ENCODE results near the gene OR51V1. TPM values are rescaled to one million over a fixed set of nuclear protein-coding genes. Genes with fewer than 3 reads are reported as not detected.

Gene OR51V1
- total RNA-seq, 2 experiments from 2014 or later: not detected

- TF ChIP-seq EZH2phosphoT487 (IDR thresholded peaks at IDR 0.05; ENCODE audit: borderline replicate concordance, low read depth, low read length) (no peak), CTCF (conservative IDR thresholded peaks at IDR 0.05; ENCODE audit: low read length) (no peak)
- Histone ChIP-seq H3K36me3 (ENCODE audit: insufficient read depth, low read length) (no peaks in the 10 kb centered on the region), H3K4me1 (ENCODE audit: insufficient read depth, low read length, poor library complexity, severe bottlenecking) (no peaks in the 10 kb centered on the region), H4K20me1 (ENCODE audit: insufficient read depth, low read length) (no peaks in the 10 kb centered on the region), H3K9me3 (ENCODE audit: low read length) (no peaks in the 10 kb centered on the region), H3K79me2 (ENCODE audit: insufficient read depth, low read depth, low read length) (no peaks in the 10 kb centered on the region), H3K9me2 (ENCODE audit: insufficient read depth, low read length) (no peaks in the 10 kb centered on the region), H3K27ac (ENCODE audit: low read depth, low read length, poor library complexity, severe bottlenecking) (no peak overlapping the region), H3K4me2 (ENCODE audit: low read length) (no peak overlapping the region), H2AFZ (ENCODE audit: low read length) (no peak overlapping the region), H3K4me3 (ENCODE audit: low read depth, low read length, poor library complexity, severe bottlenecking) (no peak overlapping the region)
- ChIA-PET CTCF (ENCODE audit: unreplicated experiment) (no interaction called here), POLR2A (no interaction called here)
- no TSS peak for BruUV-seq (replicated peaks)
- no peak for DNase-seq (ENCODE audit: low spot score)
- intact Hi-C loops (cut with micrococcal nuclease; ENCODE audit: unreplicated experiment): no loop called here
Measured at GRCh38 chr11:5239046-5239445, 38.6 kb upstream of the OR51V1 start.

DNA sequence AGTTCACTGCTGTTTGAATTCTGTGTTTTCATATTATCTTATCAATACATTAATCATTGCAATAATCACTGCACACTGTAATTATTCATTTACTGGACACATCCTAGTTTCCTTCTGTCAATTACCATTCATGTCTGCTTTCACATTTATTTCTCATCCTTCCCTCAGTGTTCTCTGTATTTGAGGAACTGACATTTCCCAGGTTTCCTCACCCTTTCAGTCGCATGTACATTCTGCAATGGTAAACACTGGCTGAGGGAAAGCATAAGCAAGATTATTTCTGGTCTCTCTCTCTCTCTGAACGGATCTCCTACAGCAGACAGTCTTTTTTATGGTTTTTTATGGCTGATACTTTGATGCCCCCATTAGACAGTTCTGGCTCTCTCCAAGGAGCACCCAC is 38.0 kb upstream of the OR51V1 start:
- Histone ChIP-seq H3K27ac (ENCODE audit: low read depth, low read length, poor library complexity, severe bottlenecking) (no peak overlapping the region), H3K36me3 (ENCODE audit: insufficient read depth, low read length) (no peaks in the 10 kb centered on the region), H3K9me2 (ENCODE audit: insufficient read depth, low read length) (no peaks in the 10 kb centered on the region), H3K4me3 (ENCODE audit: low read depth, low read length, poor library complexity, severe bottlenecking) (no peak overlapping the region), H3K9me3 (ENCODE audit: low read length) (no peaks in the 10 kb centered on the region), H2AFZ (ENCODE audit: low read length) (no peak overlapping the region), H3K79me2 (ENCODE audit: insufficient read depth, low read depth, low read length) (no peaks in the 10 kb centered on the region), H3K4me2 (ENCODE audit: low read length) (no peak overlapping the region), H4K20me1 (ENCODE audit: insufficient read depth, low read length) (no peaks in the 10 kb centered on the region), H3K4me1 (ENCODE audit: insufficient read depth, low read length, poor library complexity, severe bottlenecking) (no peaks in the 10 kb centered on the region)
- no peak for DNase-seq (ENCODE audit: low spot score)
- no TSS peak for BruUV-seq (replicated peaks)
- intact Hi-C loops (cut with micrococcal nuclease; ENCODE audit: unreplicated experiment): no loop called here
- CTCF ChIA-PET (ENCODE audit: unreplicated experiment): no interaction called here
- POLR2A ChIA-PET: interaction anchor here (0.7 kb wide), 1 partner anchor 573 kb away, joined by 5 read pairs; no protein-coding TSS in a partner anchor
- TF ChIP-seq CTCF (conservative IDR thresholded peaks at IDR 0.05; ENCODE audit: low read length) (no peak), EZH2phosphoT487 (IDR thresholded peaks at IDR 0.05; ENCODE audit: borderline replicate concordance, low read depth, low read length) (no peak)

- ChIA-PET CTCF (ENCODE audit: unreplicated experiment) (no interaction called here), POLR2A (interaction anchor here (0.7 kb wide), 1 partner anchor 121 kb away, joined by 4 read pairs; no protein-coding TSS in a partner anchor)
- H3K36me3 ChIP-seq (ENCODE audit: insufficient read depth, low read length): no peaks in the 10 kb centered on the region
- no TSS peak for BruUV-seq (replicated peaks)
- no peaks in the 10 kb centered on the region for H3K4me1 ChIP-seq (ENCODE audit: insufficient read depth, low read length, poor library complexity, severe bottlenecking)
- H3K4me3 ChIP-seq (ENCODE audit: low read depth, low read length, poor library complexity, severe bottlenecking): no peak overlapping the region
- no peaks in the 10 kb centered on the region for H3K79me2 ChIP-seq (ENCODE audit: insufficient read depth, low read depth, low read length)
- no peak overlapping the region for H3K27ac ChIP-seq (ENCODE audit: low read depth, low read length, poor library complexity, severe bottlenecking)
- H4K20me1 ChIP-seq (ENCODE audit: insufficient read depth, low read length): no peaks in the 10 kb centered on the region
- intact Hi-C loops (cut with micrococcal nuclease; ENCODE audit: unreplicated experiment): no loop called here
- TF ChIP-seq CTCF (conservative IDR thresholded peaks at IDR 0.05; ENCODE audit: low read length) (no peak), EZH2phosphoT487 (IDR thresholded peaks at IDR 0.05; ENCODE audit: borderline replicate concordance, low read depth, low read length) (no peak)
- no peak for DNase-seq (ENCODE audit: low spot score)
- H2AFZ ChIP-seq (ENCODE audit: low read length): no peak overlapping the region
- H3K4me2 ChIP-seq (ENCODE audit: low read length): no peak overlapping the region
- no peaks in the 10 kb centered on the region for H3K9me3 ChIP-seq (ENCODE audit: low read length)
- H3K9me2 ChIP-seq (ENCODE audit: insufficient read depth, low read length): no peaks in the 10 kb centered on the region
Measured at GRCh38 chr11:5237420-5237819, 36.9 kb upstream of the OR51V1 start.

All from OCI-LY7 (cell line).